IPS-18c (cell line): ENCODE data around the gene PDZD11.
"Not testable (repeated sequence)": the region's sequence is repeated elsewhere in the genome, so short reads cannot be mapped to it uniquely, and the experiment has no call there.

Source experiments
- H3K4me3 ChIP-seq: 2 replicates; pipeline ENCODE4 v1.7.0; 2013; ENCODE audit warnings: low read depth, mild to moderate bottlenecking, low read length, moderate library complexity; ENCODE audit not compliant: insufficient read depth
- H3K9me3 ChIP-seq: one replicate; pipeline ENCODE4 v1.6.1; 2013; ENCODE audit warnings: mild to moderate bottlenecking, low read length, moderate library complexity; ENCODE audit not compliant: control insufficient read depth, insufficient read depth

PDZD11 gene

GRCh38 chrX:70289793-70290770 lies at the start of gene PDZD11, which contains the start of gene KIF4A:
Gene PDZD11, minus strand, starts transcription at chrX:70289927. Its CDS starts 586 bp downstream, at chrX:70289341.
Gene KIF4A, plus strand, starts transcription at chrX:70290104. Its CDS starts 355 bp downstream, at chrX:70290459.
- peak within 1 kb of the TSS; percentile 59 for H3K4me3 ChIP-seq
- peaks cover 5% of the 10 kb centered on the region for H3K9me3 ChIP-seq

- H3K9me3 ChIP-seq, result peaks cover 7% of the 10 kb centered on the region
- H3K4me3 ChIP-seq, result no peak overlapping the region
Observed at GRCh38 chrX:70338290-70338689, 48.6 kb upstream of the PDZD11 start.

- Histone ChIP-seq H3K4me3 (no peak overlapping the region), H3K9me3 (peaks cover 2% of the 10 kb centered on the region)
Observed at GRCh38 chrX:70336767-70337166, 47.0 kb upstream of the PDZD11 start.

- no peaks in the 10 kb centered on the region for H3K9me3 ChIP-seq
- H3K4me3 ChIP-seq, result no peak overlapping the region
Observed at GRCh38 chrX:70332600-70332999, 42.9 kb upstream of the PDZD11 start.

GRCh38 chrX:70331161-70331560 lies 41.4 kb upstream of the PDZD11 start:
- Histone ChIP-seq H3K9me3 (no peaks in the 10 kb centered on the region), H3K4me3 (no peak overlapping the region)

GRCh38 chrX:70324326-70324725 lies 34.6 kb upstream of the PDZD11 start:
- H3K9me3 ChIP-seq, result no peaks in the 10 kb centered on the region
- no peak overlapping the region for H3K4me3 ChIP-seq

- not testable (repeated sequence) for H3K9me3 ChIP-seq, H3K4me3 ChIP-seq
Observed at GRCh38 chrX:70323628-70324027, 33.9 kb upstream of the PDZD11 start.

- Histone ChIP-seq H3K4me3 (no peak overlapping the region), H3K9me3 (no peaks in the 10 kb centered on the region)
Observed at GRCh38 chrX:70322784-70323183, 33.1 kb upstream of the PDZD11 start.

GRCh38 chrX:70313503-70313902 lies 23.8 kb upstream of the PDZD11 start:
- no peak overlapping the region for H3K4me3 ChIP-seq
- no peaks in the 10 kb centered on the region for H3K9me3 ChIP-seq

GRCh38 chrX:70301716-70302115 lies 12.0 kb upstream of the PDZD11 start:
- peaks cover 2% of the 10 kb centered on the region for H3K9me3 ChIP-seq
- H3K4me3 ChIP-seq, result no peak overlapping the region

- peaks cover 2% of the 10 kb centered on the region for H3K9me3 ChIP-seq
- H3K4me3 ChIP-seq, result no peak overlapping the region
Observed at GRCh38 chrX:70293621-70294020, 3.9 kb upstream of the PDZD11 start.

GRCh38 chrX:70292788-70293187 lies 3.1 kb upstream of the PDZD11 start:
- Histone ChIP-seq H3K9me3 (peaks cover 2% of the 10 kb centered on the region), H3K4me3 (no peak overlapping the region)

- peaks cover 5% of the 10 kb centered on the region for H3K9me3 ChIP-seq
Observed at GRCh38 chrX:70289168-70289792, 447 bp downstream of the PDZD11 start.

GRCh38 chrX:70281951-70282350 lies 7.8 kb downstream of the PDZD11 start, which contains the start of gene RAB41:
Gene RAB41, plus strand, starts transcription at chrX:70282172. Its CDS starts 46 bp downstream, at chrX:70282218.
- Histone ChIP-seq H3K9me3 (peaks cover 10% of the 10 kb centered on the region), H3K4me3 (no peak within 1 kb of the TSS)

More at GRCh38 chrX:70289168-70289792, 447 bp downstream of the PDZD11 start:
- H3K4me3 ChIP-seq, result peak overlapping the region; percentile 59

GRCh38 chrX:70280573-70280972 lies 9.2 kb downstream of the PDZD11 start:
- Histone ChIP-seq H3K9me3 (peaks cover 7% of the 10 kb centered on the region), H3K4me3 (no peak overlapping the region)

- Histone ChIP-seq H3K9me3 (peaks cover 6% of the 10 kb centered on the region), H3K4me3 (no peak overlapping the region)
Observed at GRCh38 chrX:70279081-70279480, 10.6 kb downstream of the PDZD11 start.

GRCh38 chrX:70274029-70274428 lies 15.7 kb downstream of the PDZD11 start:
- H3K4me3 ChIP-seq, H3K9me3 ChIP-seq: not testable (repeated sequence)

GRCh38 chrX:70268034-70268433 lies 21.7 kb downstream of the PDZD11 start, which contains the start of gene ARR3:
Gene ARR3, plus strand, starts transcription at chrX:70268334. Its CDS starts 1,052 bp downstream, at chrX:70269386.
- Histone ChIP-seq H3K9me3 (peaks cover 10% of the 10 kb centered on the region), H3K4me3 (no peak within 1 kb of the TSS)
